H9 (cell line): ENCODE results near the gene MED13L. TPM values are rescaled to one million over a fixed set of nuclear protein-coding genes. Genes with fewer than 3 reads are reported as not detected.

Source experiments
- DNase-seq: peaks from one replicate; pipeline ENCODE4 v3.0.0-alpha.2; 2017
- H2AFZ ChIP-seq: one replicate; pipeline ENCODE4 v1.6.1; 2013; ENCODE audit warnings: mild to moderate bottlenecking, low read length, control low read depth, moderate library complexity
- H2AK5ac ChIP-seq: 2 replicates; pipeline ENCODE4 v1.6.1; 2013; ENCODE audit warnings: low read length, control low read depth, mixed read lengths; ENCODE audit not compliant: insufficient read length
- H2BK120ac ChIP-seq: one replicate; pipeline ENCODE4 v1.6.1; 2013; ENCODE audit warnings: low read depth, mild to moderate bottlenecking, low read length, control low read depth, inconsistent platforms; ENCODE audit not compliant: poor library complexity, severe bottlenecking
- H2BK12ac ChIP-seq: 2 replicates; pipeline ENCODE4 v1.6.1; 2013; ENCODE audit warnings: low read length, control low read depth, mixed read lengths, low read depth; ENCODE audit not compliant: insufficient read length
- H2BK15ac ChIP-seq: 2 replicates; pipeline ENCODE4 v1.6.1; 2013; ENCODE audit warnings: low read depth, low read length, control low read depth
- H2BK20ac ChIP-seq: one replicate; pipeline ENCODE4 v1.6.1; 2013; ENCODE audit warnings: low read depth, mild to moderate bottlenecking, low read length, control low read depth, inconsistent platforms; ENCODE audit not compliant: poor library complexity, severe bottlenecking
- H2BK5ac ChIP-seq: 2 replicates; pipeline ENCODE4 v1.6.1; 2013; ENCODE audit warnings: low read length, control low read depth, mixed read lengths; ENCODE audit not compliant: insufficient read length
- H3K14ac ChIP-seq: 2 replicates; pipeline ENCODE4 v1.6.1; 2013; ENCODE audit warnings: low read length, control low read depth; ENCODE audit not compliant: insufficient read depth
- H3K18ac ChIP-seq: 2 replicates; pipeline ENCODE4 v1.6.1; 2013; ENCODE audit warnings: low read depth, mild to moderate bottlenecking, mixed read lengths, low read length, control low read depth; ENCODE audit not compliant: insufficient read length
- H3K23ac ChIP-seq: 2 replicates; pipeline ENCODE4 v1.6.1; 2013; ENCODE audit warnings: low read length, control low read depth, mixed read lengths, low read depth; ENCODE audit not compliant: insufficient read length
- H3K23me2 ChIP-seq: 2 replicates; pipeline ENCODE4 v1.6.1; 2013; ENCODE audit warnings: low read depth, mild to moderate bottlenecking, mixed read lengths, low read length, control low read depth; ENCODE audit not compliant: insufficient read length, poor library complexity, severe bottlenecking
- H3K27ac ChIP-seq: 2 replicates; pipeline ENCODE4 v1.5.1; 2013; ENCODE audit warnings: low read length, control low read depth, mixed read lengths, low read depth; ENCODE audit not compliant: insufficient read length
- H3K27me3 ChIP-seq: 2 replicates; pipeline ENCODE4 v1.6.1; 2013; ENCODE audit warnings: low read length, control low read depth, inconsistent platforms; ENCODE audit not compliant: insufficient read depth
- H3K4ac ChIP-seq: 2 replicates; pipeline ENCODE4 v1.6.1; 2013; ENCODE audit warnings: low read depth, mild to moderate bottlenecking, control low read depth, inconsistent platforms, low read length, moderate library complexity
- H3K4me1 ChIP-seq: 2 replicates; pipeline ENCODE4 v1.6.1; 2013; ENCODE audit warnings: low read length, control low read depth, inconsistent platforms; ENCODE audit not compliant: insufficient read depth
- H3K4me2 ChIP-seq: 2 replicates; pipeline ENCODE4 v1.6.1; 2013; ENCODE audit warnings: low read length, control low read depth, mixed read lengths; ENCODE audit not compliant: insufficient read length, insufficient read depth
- H3K56ac ChIP-seq: 2 replicates; pipeline ENCODE4 v1.6.1; 2013; ENCODE audit warnings: low read depth, mild to moderate bottlenecking, mixed read lengths, low read length, control low read depth; ENCODE audit not compliant: insufficient read length
- H3K79me1 ChIP-seq: 2 replicates; pipeline ENCODE4 v1.6.1; 2013; ENCODE audit warnings: low read depth, mild to moderate bottlenecking, moderate library complexity, low read length, control low read depth, inconsistent platforms; ENCODE audit not compliant: insufficient read depth, poor library complexity, severe bottlenecking
- H3K79me2 ChIP-seq: 2 replicates; pipeline ENCODE4 v1.6.1; 2013; ENCODE audit warnings: low read length, control low read depth, inconsistent platforms; ENCODE audit not compliant: insufficient read depth
- H3K9ac ChIP-seq: 2 replicates; pipeline ENCODE4 v1.6.1; 2013; ENCODE audit warnings: low read length, control low read depth, mixed read lengths; ENCODE audit not compliant: insufficient read length; ENCODE audit errors: extremely low read depth
- H3K9me3 ChIP-seq: one replicate; pipeline ENCODE4 v1.6.1; 2013; ENCODE audit warnings: low read depth, low read length, inconsistent platforms; ENCODE audit not compliant: control insufficient read depth
- H3T11ph ChIP-seq: one replicate; pipeline ENCODE4 v1.6.1; 2013; ENCODE audit warnings: mild to moderate bottlenecking, low read length, control low read depth, inconsistent platforms
- H4K20me1 ChIP-seq: one replicate; pipeline ENCODE4 v1.6.1; 2013; ENCODE audit not compliant: control insufficient read depth, insufficient read length, insufficient read depth
- H4K5ac ChIP-seq: 2 replicates; pipeline ENCODE4 v1.6.1; 2013; ENCODE audit warnings: low read depth, mild to moderate bottlenecking, mixed read lengths, low read length, control low read depth; ENCODE audit not compliant: insufficient read length
- H4K8ac ChIP-seq: replicated peaks from 2 replicates; pipeline ENCODE4 v1.6.1; 2013; ENCODE audit warnings: low read length, control low read depth, mixed read lengths, low read depth; ENCODE audit not compliant: insufficient read length
- H4K91ac ChIP-seq: 2 replicates; pipeline ENCODE4 v1.6.1; 2013; ENCODE audit warnings: low read depth, mild to moderate bottlenecking, moderate library complexity, mixed read lengths, low read length, control low read depth; ENCODE audit not compliant: insufficient read length
- H3K27ac Mint-ChIP-seq, 3 experiments: 2 replicates in 2 of 3; 3 replicates in 1 of 3; pipeline ENCODE4 v1.8.0; 2020 to 2021; ENCODE audit warnings: mixed read lengths in 3 of 3, mild to moderate bottlenecking in 1 of 3, moderate library complexity in 1 of 3
- H3K27me3 Mint-ChIP-seq: 2 replicates; pipeline ENCODE4 v1.8.0; 2021; ENCODE audit warnings: low read depth, mild to moderate bottlenecking, moderate library complexity, mixed read lengths
- H3K36me3 Mint-ChIP-seq, 3 experiments: 2 replicates in 2 of 3; 3 replicates in 1 of 3; pipeline ENCODE4 v1.8.0; 2020 to 2021; ENCODE audit warnings: low read depth in 3 of 3, mixed read lengths in 3 of 3; ENCODE audit not compliant: insufficient read depth in 1 of 3
- H3K4me1 Mint-ChIP-seq, 2 experiments: 2 replicates each; pipeline ENCODE4 v1.8.0; 2020; ENCODE audit warnings: mixed read lengths in 2 of 2
- H3K4me3 Mint-ChIP-seq, 2 experiments: 2 replicates in 1 of 2; 3 replicates in 1 of 2; pipeline ENCODE4 v1.8.0; 2020 to 2021; ENCODE audit warnings: mild to moderate bottlenecking in 2 of 2, mixed read lengths in 2 of 2, moderate library complexity in 1 of 2
- H3K9me3 Mint-ChIP-seq, 2 experiments: 2 replicates in 1 of 2; 3 replicates in 1 of 2; pipeline ENCODE4 v1.8.0; 2020; ENCODE audit warnings: mild to moderate bottlenecking in 2 of 2, mixed read lengths in 2 of 2, moderate library complexity in 1 of 2
- CTCF ChIP-seq: fragments of 200-600 bp; sonication (generic); conservative IDR thresholded peaks from 3 replicates; pipeline ENCODE4 v1.8.0; 2021; ENCODE audit warnings: antibody characterized with exemption, mild to moderate bottlenecking
- WGBS: extraction: QIAGEN DNeasy Blood & Tissue Kit; methylation state at CpG from one replicate; pipeline ENCODE4 v1.1.7; 2013; ENCODE audit warnings: missing lambda C conversion rate, low lambda C conversion rate, mixed read lengths; ENCODE audit not compliant: insufficient read length; ENCODE audit errors: extremely low coverage; 5-methylcytosine and 5-hydroxymethylcytosine counted together
- total RNA-seq: library from RNA; stranded (reverse); gene quantifications from 2 replicates; pipeline ENCODE4 v1.2.1, GENCODE V29; 2021

The MED13L gene
- total RNA-seq, 1 experiment from 2014 or later: 52.4 TPM

GRCh38 chr12:116089080-116089479, 188.4 kb downstream of the MED13L start:
- no peak overlapping the region for H3K23ac ChIP-seq
- Mint-ChIP-seq H3K27ac (no peak overlapping the region), H3K27me3 (no peaks in the 10 kb centered on the region), H3K4me1 (peaks cover 18 to 21% of the 10 kb centered on the region in 2 experiments), H3K9me3 (no peaks in the 10 kb centered on the region), H3K36me3 (no peaks in the 10 kb centered on the region), H3K4me3 (no peak overlapping the region)
- H3K14ac ChIP-seq: no peak overlapping the region
- H3K79me2 ChIP-seq: no peaks in the 10 kb centered on the region; the same call in 1 of the 2 replicates
- no peak overlapping the region for H3K18ac ChIP-seq
- no peak for TF ChIP-seq CTCF
- H3K27me3 ChIP-seq: no peaks in the 10 kb centered on the region
- no peak overlapping the region for H2AFZ ChIP-seq
- H4K20me1 ChIP-seq: no peaks in the 10 kb centered on the region
- no peak overlapping the region for H3K27ac ChIP-seq
- H4K8ac ChIP-seq: no peak overlapping the region
- H3K4me1 ChIP-seq: no peaks in the 10 kb centered on the region
- H3K9ac ChIP-seq: no peak overlapping the region
- no peaks in the 10 kb centered on the region for H3K9me3 ChIP-seq
- H3K4ac ChIP-seq: no peak overlapping the region
- H3T11ph ChIP-seq: no peak overlapping the region
- no peaks in the 10 kb centered on the region for H3K23me2 ChIP-seq
- no peak overlapping the region for H2BK12ac ChIP-seq
- H4K5ac ChIP-seq: no peak overlapping the region
- no peak overlapping the region for H2BK5ac ChIP-seq
- no peaks in the 10 kb centered on the region for H3K79me1 ChIP-seq
- H3K56ac ChIP-seq: no peak overlapping the region
- no CpG with 5 or more reads among the region's 3 CpGs for WGBS
- no peak overlapping the region for H3K4me2 ChIP-seq
- DNase-seq: no peak
- no peak overlapping the region for H4K91ac ChIP-seq
- H2BK120ac ChIP-seq: no peak overlapping the region
- H2BK15ac ChIP-seq: no peak overlapping the region
- H2BK20ac ChIP-seq: no peak overlapping the region
- H2AK5ac ChIP-seq: no peak overlapping the region
